ENCODE results near the gene PPP1R1A.

- TF ChIP-seq, protein P1, sequence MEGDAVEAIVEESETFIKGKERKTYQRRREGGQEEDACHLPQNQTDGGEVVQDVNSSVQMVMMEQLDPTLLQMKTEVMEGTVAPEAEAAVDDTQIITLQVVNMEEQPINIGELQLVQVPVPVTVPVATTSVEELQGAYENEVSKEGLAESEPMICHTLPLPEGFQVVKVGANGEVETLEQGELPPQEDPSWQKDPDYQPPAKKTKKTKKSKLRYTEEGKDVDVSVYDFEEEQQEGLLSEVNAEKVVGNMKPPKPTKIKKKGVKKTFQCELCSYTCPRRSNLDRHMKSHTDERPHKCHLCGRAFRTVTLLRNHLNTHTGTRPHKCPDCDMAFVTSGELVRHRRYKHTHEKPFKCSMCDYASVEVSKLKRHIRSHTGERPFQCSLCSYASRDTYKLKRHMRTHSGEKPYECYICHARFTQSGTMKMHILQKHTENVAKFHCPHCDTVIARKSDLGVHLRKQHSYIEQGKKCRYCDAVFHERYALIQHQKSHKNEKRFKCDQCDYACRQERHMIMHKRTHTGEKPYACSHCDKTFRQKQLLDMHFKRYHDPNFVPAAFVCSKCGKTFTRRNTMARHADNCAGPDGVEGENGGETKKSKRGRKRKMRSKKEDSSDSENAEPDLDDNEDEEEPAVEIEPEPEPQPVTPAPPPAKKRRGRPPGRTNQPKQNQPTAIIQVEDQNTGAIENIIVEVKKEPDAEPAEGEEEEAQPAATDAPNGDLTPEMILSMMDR (conservative IDR thresholded peaks at IDR 0.05; ENCODE audit: low read depth in 2 of 2) = no peak
- TF ChIP-seq, protein P2, sequence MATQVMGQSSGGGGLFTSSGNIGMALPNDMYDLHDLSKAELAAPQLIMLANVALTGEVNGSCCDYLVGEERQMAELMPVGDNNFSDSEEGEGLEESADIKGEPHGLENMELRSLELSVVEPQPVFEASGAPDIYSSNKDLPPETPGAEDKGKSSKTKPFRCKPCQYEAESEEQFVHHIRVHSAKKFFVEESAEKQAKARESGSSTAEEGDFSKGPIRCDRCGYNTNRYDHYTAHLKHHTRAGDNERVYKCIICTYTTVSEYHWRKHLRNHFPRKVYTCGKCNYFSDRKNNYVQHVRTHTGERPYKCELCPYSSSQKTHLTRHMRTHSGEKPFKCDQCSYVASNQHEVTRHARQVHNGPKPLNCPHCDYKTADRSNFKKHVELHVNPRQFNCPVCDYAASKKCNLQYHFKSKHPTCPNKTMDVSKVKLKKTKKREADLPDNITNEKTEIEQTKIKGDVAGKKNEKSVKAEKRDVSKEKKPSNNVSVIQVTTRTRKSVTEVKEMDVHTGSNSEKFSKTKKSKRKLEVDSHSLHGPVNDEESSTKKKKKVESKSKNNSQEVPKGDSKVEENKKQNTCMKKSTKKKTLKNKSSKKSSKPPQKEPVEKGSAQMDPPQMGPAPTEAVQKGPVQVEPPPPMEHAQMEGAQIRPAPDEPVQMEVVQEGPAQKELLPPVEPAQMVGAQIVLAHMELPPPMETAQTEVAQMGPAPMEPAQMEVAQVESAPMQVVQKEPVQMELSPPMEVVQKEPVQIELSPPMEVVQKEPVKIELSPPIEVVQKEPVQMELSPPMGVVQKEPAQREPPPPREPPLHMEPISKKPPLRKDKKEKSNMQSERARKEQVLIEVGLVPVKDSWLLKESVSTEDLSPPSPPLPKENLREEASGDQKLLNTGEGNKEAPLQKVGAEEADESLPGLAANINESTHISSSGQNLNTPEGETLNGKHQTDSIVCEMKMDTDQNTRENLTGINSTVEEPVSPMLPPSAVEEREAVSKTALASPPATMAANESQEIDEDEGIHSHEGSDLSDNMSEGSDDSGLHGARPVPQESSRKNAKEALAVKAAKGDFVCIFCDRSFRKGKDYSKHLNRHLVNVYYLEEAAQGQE (IDR thresholded peaks at IDR 0.05; ENCODE audit: unreplicated experiment) = no peak
- TF ChIP-seq NANOG (IDR thresholded peaks at IDR 0.05; ENCODE audit: borderline replicate concordance) (no peak), EZH2 (IDR thresholded peaks at IDR 0.05; ENCODE audit: low read depth, unreplicated experiment) (no peak), JUNB (IDR thresholded peaks at IDR 0.05; ENCODE audit: unreplicated experiment) (no peak), EZH2phosphoT487 (IDR thresholded peaks at IDR 0.05; ENCODE audit: unreplicated experiment) (no peak), POLR2AphosphoS5 (IDR thresholded peaks at IDR 0.05; ENCODE audit: low read depth) (no peak), ZNF114 (CRISPR knock-in tag; IDR thresholded peaks at IDR 0.05) (no peak)
Measured at GRCh38 chr12:54565310-54565985, 23.0 kb downstream of the PPP1R1A start.
